Right lung (tissue), 5 donors: Measurements from ENCODE around the gene ADAP2. TPM values are rescaled to one million over a fixed set of nuclear protein-coding genes. Genes with fewer than 3 reads are reported as not detected.
"Not testable (repeated sequence)": the region's sequence is repeated elsewhere in the genome, so short reads cannot be mapped to it uniquely, and the experiment has no call there.

ENCODE experiments used
- DNase-seq, 2 donors: peaks; one replicate each; pipeline ENCODE4 v3.0.0-alpha.2; 2013
- polyA plus RNA-seq, 5 donors: library from polyadenylated mRNA; unstranded; fragments of 120-200 nt; gene quantifications; one replicate each; pipeline versions ENCODE4 v1.2.1 to v1.2.3, GENCODE V29; 2013; ENCODE audit warnings: inconsistent platforms in 1 of 5, low replicate concordance in 1 of 5; ENCODE audit not compliant: insufficient read length in 5 of 5, insufficient read depth in 1 of 5

ADAP2 gene
- polyA plus RNA-seq, 5 donors: 4.5 to 5.6 (median 5.2) TPM

- peak in 1 of 2 donors; percentile 32 for DNase-seq
Observed at GRCh38 chr17:30969989-30970830, 48.5 kb downstream of the ADAP2 start.

GRCh38 chr17:30970831-30971567, 49.3 kb downstream of the ADAP2 start, which contains the start of gene RNF135:
RNF135 (plus strand) TSS chr17:30971039; CDS start chr17:30971074, 35 bp downstream.
- DNase-seq: peak; percentile 85

GRCh38 chr17:30975042-30975820, 53.5 kb downstream of the ADAP2 start:
- DNase-seq: no peak

- not testable (repeated sequence) for DNase-seq
Observed at GRCh38 chr17:30979919-30980318, 58.2 kb downstream of the ADAP2 start.

GRCh38 chr17:30981531-30982519, 60.1 kb downstream of the ADAP2 start:
- no peak for DNase-seq

GRCh38 chr17:30982855-30983254, 61.1 kb downstream of the ADAP2 start:
- no peak for DNase-seq

- DNase-seq: no peak
Observed at GRCh38 chr17:30990458-30990857, 68.7 kb downstream of the ADAP2 start.

GRCh38 chr17:30992551-30992950, 70.8 kb downstream of the ADAP2 start:
- no peak for DNase-seq

GRCh38 chr17:30995347-30995746, 73.6 kb downstream of the ADAP2 start:
- no peak for DNase-seq

GRCh38 chr17:30996486-30996885, 74.7 kb downstream of the ADAP2 start:
- DNase-seq: no peak

GRCh38 chr17:30997270-30997669, 75.5 kb downstream of the ADAP2 start:
- no peak for DNase-seq

- DNase-seq: no peak
Observed at GRCh38 chr17:30997842-30998241, 76.1 kb downstream of the ADAP2 start.

GRCh38 chr17:31002047-31002446, 80.3 kb downstream of the ADAP2 start:
- DNase-seq: no peak

- no peak for DNase-seq
Observed at GRCh38 chr17:31003225-31003866, 81.6 kb downstream of the ADAP2 start.

- DNase-seq: no peak
Observed at GRCh38 chr17:31004160-31004559, 82.4 kb downstream of the ADAP2 start.

GRCh38 chr17:31007695-31008373, 86.1 kb downstream of the ADAP2 start:
- DNase-seq: no peak

GRCh38 chr17:31008374-31009041, 86.8 kb downstream of the ADAP2 start:
- DNase-seq: peak; percentile 55 to 76
